Adipose tissue (tissue), 3 donors: Measurements from ENCODE around the gene ANO4. TPM values are rescaled to one million over a fixed set of nuclear protein-coding genes. Genes with fewer than 3 reads are reported as not detected.

ENCODE experiments used
- H3K27ac ChIP-seq: one replicate; pipeline ENCODE4 v1.5.1; 2013; ENCODE audit warnings: low read depth, low read length
- WGBS, 3 donors: extraction: QIAGEN DNeasy Blood & Tissue Kit; methylation state at CpG; one replicate each; pipeline ENCODE4 v1.1.7; 2013; 5-methylcytosine and 5-hydroxymethylcytosine counted together
- polyA plus RNA-seq, 3 donors: library from polyadenylated mRNA; stranded (reverse); fragments of 200-250 nt; gene quantifications; one replicate each; pipeline ENCODE4 v1.2.3, GENCODE V29; 2013
- donor health status: healthy with polysubstance abuse.
- donor health status: Bipolar disorder and iron deficiency.
- donor health status: healthy.

ANO4 gene
- under 1 TPM; 0.11 to 0.22 (median 0.16) TPM for polyA plus RNA-seq

DNA sequence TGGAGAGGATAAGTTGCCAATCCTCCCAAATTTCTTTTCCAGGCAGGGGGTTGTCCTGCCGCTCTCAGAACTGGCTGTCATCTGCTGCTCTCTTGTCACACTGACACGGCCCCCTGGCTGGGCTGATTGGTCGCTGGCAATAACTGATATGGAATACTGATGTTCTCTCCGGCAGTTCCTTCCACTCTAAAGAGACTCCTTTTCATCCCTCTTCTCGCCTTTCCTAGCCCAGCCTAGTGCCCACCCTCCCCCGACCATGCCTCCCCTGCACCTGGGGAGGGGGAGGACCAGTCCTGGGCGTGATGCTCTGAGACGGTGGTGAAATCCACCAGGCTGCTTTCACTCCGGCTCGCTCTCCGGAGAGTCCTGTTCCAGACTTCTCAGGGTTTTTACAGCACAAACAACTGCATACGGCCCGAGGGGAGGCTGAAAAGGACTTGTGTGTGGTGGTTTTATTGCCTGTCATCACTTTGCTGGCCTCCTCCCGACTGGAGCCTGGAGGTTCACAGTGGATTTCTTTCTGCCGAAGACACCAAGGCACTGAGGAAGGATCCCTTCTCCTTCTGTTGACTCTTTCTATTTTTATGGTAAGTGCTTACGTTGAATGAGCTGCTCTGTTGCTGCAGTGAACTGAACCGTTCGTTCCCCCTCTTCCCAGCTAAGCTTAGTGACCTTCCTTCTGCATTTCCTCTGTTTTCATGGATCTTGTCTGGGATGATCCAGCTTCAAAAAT is at the start of gene ANO4:
Gene ANO4 (plus strand): TSS at position 336 of the 733 bp plus-strand sequence. CDS start 107,010 bp downstream, outside the sequence.
- 13 to 14% (median 13%) methylated on average over 18 of the region's 18 CpGs for whole genome bisulfite sequencing, 3 donors
- H3K27ac ChIP-seq, result no peak within 1 kb of the TSS

DNA sequence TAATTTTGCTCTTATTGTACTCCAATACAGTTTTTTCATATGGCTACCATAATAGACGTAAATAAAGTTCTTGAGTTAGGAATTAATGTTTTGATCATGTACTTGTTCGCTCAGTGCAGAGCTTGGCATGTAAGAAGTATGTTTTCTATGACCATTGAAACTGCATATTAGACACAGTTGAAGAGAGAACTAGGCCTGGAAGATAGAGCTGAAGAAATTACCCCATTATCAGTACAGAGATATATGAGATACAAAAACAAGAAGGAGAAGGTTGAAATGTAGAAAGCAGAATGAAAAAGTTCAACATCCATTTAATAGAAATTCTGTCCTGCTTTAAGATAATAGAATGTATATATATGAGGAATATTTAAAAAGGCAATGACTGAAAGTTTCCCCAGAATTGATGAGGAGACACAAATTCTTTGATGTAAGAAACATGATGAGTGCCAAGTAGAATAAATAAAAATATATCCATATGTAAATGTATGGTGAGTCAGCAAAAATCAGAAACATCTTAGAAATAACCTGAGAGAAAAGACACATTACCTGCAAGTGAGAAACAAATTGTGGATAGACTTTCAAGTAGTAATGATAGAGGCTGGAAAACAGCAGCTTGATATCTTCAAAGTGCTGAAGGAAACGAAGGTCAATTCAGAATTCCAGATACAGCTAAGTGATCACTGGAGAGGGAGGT is 49.1 kb upstream of the ANO4 start:
- 62 to 81% (median 79%) methylated on average over 3 of the region's 3 CpGs for WGBS, 3 donors
- no peak overlapping the region for H3K27ac ChIP-seq

DNA sequence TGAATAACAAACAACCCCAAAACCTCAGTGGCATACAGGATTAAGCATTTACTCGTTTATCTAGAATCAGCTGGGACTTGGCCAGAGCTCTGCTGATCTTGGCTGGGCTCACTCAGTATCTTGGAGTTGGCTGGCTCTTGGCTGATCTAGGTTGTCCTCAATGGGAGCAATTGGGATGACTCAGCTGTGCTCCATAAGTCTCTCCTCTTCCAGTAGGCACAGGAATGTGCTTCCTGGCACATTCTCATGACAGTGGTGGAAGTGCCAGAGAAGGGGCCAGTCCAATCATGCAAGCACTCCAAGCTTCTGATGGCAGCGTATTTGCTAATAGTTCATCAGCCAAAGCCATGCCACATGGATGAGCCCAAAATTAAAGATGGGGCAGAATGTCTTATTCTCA is 41.7 kb upstream of the ANO4 start:
- 62 to 73% (median 71%) methylated on average over 2 of the region's 2 CpGs for WGBS, 3 donors
- H3K27ac ChIP-seq, result no peak overlapping the region

DNA sequence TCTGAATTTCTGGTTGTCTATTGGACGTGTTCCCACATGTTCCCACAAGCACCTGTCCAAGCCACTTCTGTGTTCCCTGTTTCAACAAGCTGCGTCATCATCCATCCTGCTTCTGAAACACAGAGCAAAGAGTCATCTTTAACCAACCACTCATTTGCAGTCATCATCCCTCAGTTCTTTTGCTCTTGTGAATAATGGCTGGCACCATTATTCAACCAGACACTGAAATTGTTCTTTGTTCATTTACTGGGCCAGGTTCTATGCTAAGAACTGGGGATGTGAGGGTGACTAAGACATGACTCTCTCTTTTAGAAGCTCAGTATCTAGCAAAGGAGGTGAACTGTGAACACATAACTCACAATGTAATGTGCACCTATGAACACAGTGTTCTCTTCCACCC is 40.7 kb upstream of the ANO4 start:
- WGBS, 3 donors, result 83 to 90% (median 86%) methylated on average over 2 of the region's 2 CpGs
- no peak overlapping the region for H3K27ac ChIP-seq

DNA sequence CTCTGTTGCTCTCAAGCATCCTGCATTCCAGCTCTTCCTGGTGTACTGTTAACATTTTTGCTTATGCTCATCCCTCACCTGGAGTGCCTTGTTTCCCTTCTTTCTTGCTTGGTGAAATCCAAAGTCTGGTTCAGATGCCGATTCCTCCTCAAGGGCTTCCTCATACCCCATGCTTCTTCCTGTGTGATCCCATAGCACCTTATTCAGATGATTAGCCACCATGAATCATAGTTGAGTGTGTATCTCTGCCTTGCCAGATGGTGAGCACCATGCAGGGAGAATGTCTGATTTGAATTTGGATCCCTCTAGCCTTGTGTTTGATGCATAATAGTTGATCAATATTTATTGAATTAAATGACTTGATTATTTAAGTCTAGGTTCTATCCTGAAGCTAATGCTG is 39.4 kb upstream of the ANO4 start:
- no peak overlapping the region for H3K27ac ChIP-seq
- 79 to 94% (median 91%) methylated on average over 1 of the region's 1 CpG for WGBS, 3 donors

DNA sequence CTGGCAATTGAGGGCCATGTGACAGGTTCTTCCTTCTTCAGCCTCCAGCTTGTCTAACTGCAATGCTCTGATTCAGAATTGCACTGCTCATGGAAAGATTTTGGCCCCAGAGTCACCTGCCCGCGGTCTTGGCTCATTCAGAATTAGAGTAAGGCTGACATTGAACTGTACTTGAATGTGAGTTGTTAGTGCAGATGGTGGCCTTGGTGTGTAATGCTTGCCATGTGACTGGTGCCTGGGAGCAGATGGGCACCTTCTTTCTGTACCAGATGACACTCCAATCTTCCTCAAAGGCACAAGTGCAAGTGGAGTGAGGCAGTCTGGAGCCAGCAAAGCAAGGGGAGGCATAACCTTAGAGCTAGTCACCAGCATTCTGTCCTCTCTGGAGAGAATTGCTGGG is 36.5 kb upstream of the ANO4 start:
- WGBS, 3 donors, result 94 to 97% (median 96%) methylated on average over 2 of the region's 2 CpGs

DNA sequence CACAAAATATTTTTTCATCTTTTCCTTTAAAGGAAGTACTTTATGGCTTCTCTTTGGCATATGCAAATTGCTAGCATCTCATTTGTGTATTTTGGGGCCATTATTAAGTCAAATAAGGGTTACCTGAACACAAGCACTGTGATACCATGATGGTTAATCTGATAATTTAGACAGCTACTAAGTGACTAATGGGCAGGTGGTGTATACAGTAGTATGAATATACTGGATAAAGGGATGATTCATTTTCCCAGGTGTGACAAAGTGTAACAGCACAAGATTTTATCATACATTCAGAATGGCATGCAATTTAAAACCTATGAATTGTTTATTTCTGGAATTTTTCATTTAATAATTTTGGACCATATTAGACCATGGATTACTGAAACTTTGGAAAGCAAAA is 27.2 kb upstream of the ANO4 start:
- H3K27ac ChIP-seq, result no peak overlapping the region

More for the DNA sequence above, 36.5 kb upstream of the ANO4 start:
- no peak overlapping the region for H3K27ac ChIP-seq

DNA sequence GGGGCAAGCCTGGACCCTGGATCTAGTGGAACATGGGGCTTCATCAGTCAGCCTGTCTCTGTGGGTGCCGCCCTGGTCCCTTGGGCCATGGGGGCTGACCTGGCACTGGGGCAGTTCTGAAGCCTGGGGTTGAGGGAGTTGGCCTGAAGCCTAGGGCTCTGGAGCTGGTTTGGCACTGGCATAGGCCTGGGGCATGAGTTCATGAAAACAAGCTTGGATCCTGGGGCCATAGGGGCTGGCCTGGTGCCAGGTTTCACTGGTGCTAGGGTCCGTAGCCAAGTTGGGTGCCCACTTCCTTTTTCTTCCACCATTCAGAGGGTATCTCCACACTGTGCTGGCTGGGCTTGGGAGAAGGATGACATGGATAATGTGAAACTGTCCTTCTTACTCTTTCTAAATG is 26.6 kb upstream of the ANO4 start:
- no peak overlapping the region for H3K27ac ChIP-seq
- WGBS, 3 donors, result 75 to 87% (median 79%) methylated on average over 2 of the region's 2 CpGs

DNA sequence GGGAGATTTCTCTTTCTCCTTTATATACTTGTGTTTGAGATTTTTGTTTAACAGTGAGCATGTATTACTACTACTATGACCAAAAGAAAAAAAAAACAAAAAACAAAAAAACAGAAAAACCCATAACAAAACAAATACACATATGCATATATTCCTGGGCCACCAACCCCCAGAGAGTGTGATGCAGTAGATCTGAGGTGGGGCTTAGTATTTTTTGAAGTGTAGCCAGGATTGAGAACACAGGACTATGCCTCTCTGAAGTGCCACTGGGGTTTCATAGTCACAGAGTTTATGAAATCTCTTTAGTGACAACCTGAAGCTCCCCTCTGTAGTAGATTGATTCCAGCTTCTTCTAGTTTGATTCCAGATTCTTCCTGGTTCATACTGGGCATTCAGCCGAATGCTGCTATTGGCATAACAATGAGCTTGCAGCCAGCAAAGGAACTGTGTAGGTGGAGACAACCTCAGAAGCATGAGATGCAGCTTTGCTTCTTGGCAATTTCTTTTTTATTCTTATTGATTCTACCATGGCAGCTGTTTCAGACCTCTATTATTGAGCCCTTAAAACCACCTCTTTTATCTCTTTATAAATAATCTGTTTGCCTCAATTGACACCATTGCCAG is 15.5 kb upstream of the ANO4 start:
- 47 to 54% (median 54%) methylated on average over 1 of the region's 1 CpG for WGBS, 3 donors

DNA sequence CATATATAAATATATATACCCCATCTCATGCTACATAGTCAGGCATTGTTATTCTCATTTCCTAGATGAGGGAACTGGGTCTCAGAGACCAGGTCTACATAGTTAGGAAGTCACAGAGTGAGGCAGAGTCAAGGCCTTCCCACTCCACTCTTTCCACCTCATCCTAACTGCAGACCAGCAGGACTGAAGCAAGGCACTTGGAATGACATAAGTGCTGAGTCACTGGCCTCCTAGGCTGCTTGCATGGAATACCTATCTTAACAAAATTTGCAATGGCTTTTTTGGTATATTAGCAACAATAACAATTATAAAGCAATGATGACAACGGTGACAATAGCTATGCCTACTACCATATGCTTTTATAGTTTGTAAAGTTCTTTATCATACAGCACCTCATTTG is 5.4 kb upstream of the ANO4 start:
- no peak overlapping the region for H3K27ac ChIP-seq
- WGBS, 3 donors, result 86 to 87% (median 87%) methylated on average over 1 of the region's 1 CpG

More for the DNA sequence above, 15.5 kb upstream of the ANO4 start:
- H3K27ac ChIP-seq, result no peak overlapping the region

DNA sequence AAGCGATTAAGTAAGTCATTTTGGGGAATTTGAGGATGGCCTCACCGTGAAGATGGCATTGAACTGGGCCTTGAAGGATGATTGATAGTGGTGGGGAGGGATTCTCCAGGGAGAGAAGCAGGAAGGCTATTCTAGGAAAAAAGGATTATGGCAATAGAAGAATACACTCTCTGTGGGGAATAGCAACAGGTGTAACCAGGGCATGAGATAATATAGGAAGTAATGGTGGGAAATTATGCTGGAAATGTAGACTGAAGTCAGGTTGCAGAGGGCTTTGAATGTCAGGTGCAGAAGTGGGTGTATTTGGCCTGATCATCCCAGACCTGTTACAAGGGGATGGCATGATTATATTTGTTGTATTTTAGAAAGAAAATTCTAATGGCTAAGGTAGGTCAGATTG is 4.6 kb upstream of the ANO4 start:
- WGBS, 3 donors, result 55 to 86% (median 76%) methylated on average over 2 of the region's 2 CpGs
- no peak overlapping the region for H3K27ac ChIP-seq

DNA sequence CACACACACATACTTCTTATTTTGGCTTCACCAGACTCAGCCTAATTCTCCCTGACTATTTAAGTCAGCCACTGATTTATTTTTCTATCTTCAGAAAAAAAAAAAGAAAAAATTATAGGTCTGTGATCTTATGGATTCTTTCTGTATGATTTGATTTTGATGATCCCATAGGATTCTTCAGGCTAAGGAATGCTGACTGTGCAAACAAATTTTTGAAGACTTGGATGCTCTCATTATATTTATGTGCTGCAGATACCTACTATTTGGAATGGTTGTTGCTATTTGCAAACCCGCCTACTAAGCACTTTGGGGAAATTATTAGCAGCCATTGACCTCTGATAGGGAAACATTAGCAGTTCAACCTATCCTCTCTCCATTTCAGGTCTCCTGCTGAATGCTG is 4.0 kb upstream of the ANO4 start:
- 71 to 78% (median 74%) methylated on average over 1 of the region's 1 CpG for WGBS, 3 donors
- no peak overlapping the region for H3K27ac ChIP-seq

DNA sequence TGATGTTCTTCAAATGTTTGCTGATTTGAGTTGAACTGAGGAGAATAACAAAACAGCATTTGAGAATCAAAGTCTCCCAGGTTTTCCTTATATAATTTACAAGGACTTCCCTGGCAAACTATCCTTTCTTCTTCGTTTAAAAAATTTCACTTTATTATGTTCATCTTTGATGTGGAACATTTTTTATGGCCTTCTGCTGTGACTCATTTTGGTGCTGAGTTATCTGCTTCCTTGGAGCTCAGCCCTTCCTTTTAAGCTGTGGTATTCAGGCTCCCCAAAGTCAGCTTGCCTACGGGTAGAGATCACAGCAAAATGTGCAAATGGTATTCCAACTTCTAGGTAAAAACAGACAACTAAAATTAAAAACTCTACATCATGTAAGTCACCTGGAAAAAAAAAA is 1.4 kb upstream of the ANO4 start:
- 30 to 40% (median 33%) methylated on average over 2 of the region's 2 CpGs for WGBS, 3 donors

DNA sequence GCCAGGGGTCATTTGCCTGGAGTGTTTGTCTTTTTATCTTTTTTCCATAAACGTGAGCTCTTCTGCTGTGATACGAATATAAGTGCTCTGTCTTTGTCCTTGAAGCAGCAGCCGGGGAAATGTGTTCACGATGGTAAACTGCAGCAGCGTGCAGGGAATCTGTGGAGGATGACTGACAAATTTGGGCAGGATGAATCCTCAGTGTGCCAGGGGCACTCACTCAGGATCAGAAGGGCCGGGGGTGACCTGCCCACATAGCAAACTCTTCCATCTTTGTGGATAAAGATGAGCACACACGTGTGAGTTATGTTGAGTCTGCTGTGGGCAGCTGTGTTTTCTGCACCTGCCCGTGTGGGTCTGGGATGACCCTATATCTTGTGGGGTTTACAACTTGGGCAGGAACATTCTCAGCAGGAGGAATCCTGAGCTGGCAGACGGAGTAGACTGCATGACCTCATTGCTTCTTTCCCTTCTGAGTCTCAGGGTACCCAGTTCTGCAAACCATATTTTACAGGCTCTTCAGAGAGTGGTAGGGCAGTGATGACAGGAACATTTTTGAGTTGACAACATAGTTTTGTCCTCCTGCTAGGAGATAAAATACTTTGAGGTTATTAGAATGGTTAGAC is 711 bp downstream of the ANO4 start:
- no peak overlapping the region for H3K27ac ChIP-seq
- WGBS, 3 donors, result 28 to 40% (median 29%) methylated on average over 9 of the region's 9 CpGs

More for the DNA sequence above, 1.4 kb upstream of the ANO4 start:
- no peak overlapping the region for H3K27ac ChIP-seq

DNA sequence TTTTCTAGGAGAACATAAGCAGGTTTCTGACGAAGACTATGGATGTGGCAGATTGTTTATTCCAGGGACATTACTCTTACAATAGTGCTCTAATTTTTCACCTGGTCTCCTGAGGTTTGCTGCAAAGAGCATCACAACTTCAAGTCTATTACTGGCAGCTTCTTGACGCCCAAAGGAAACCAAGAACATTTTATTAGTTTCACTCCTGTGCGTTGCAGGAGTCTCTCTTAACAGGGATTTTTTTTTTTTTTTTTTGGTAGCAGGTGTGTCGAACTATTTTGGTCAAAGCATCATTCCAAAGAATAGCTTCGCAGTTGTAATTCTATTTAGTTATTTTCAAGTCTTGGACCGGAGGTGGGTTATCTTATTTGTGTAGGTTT is 1.2 kb downstream of the ANO4 start:
- WGBS, 3 donors, result 62 to 67% (median 65%) methylated on average over 6 of the region's 6 CpGs
- H3K27ac ChIP-seq, result no peak overlapping the region

DNA sequence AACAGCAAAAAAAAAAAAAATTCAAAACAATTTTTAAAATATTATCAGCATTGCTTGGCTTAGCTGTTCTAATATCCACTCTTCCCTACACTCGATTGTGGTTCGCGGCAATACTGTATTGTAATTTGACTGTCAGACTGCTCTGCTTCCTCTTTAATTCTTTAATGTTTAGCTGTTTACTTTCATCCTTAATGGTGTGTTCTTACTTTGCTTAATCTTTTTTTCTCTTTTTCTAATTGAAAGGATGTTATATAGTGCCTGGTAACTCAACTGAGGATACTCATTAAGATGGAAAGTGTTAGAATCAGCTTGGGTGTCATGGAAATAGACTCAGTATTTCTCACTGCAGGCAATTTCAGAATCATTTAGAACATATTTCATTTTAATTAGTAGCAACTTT is 2.0 kb downstream of the ANO4 start:
- no peak overlapping the region for H3K27ac ChIP-seq
- 66 to 80% (median 73%) methylated on average over 3 of the region's 3 CpGs for whole genome bisulfite sequencing, 3 donors

DNA sequence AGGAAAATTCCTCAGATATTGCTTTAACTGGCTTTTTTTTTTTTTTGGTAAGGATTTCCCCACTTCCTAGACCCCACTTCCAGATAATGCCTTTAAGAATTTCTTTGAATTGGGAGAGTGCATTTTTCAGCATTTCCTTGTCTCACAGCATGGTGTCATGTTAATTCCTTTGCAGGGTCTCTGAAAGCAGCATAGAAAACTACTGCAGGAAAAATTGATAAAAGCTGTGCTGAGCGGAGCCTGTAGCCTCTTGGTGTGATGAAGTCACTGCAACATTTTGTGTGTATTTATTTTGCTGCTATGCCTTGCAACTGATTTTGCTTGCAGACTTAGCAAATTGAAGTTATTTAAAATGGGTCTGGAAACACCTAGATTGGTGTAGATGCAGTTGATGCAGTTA is 2.7 kb downstream of the ANO4 start:
- WGBS, 3 donors, result 68 to 88% (median 70%) methylated on average over 1 of the region's 1 CpG
- no peak overlapping the region for H3K27ac ChIP-seq

DNA sequence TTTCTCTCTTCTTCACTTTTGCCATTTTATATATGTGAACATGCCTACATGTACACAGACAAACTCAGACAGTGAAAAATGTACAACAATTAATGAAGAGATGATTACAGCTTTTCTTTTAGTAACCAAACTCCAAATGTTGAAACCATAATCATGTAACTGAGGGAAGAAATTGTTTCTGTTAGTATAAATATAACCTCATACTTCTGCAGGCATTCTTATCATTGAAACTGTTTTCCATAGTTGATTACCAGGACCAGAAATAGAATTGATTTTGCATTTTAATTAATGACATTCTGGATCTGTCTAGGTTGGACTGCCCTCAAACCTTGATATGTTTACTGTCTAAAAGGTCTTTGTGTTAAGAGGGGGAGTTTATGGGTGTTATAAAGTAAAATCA is 3.2 kb downstream of the ANO4 start:
- H3K27ac ChIP-seq, result no peak overlapping the region
